ENCODE measurements around the gene MRPS27. TPM values are rescaled to one million over a fixed set of nuclear protein-coding genes. Genes with fewer than 3 reads are reported as not detected.

MRPS27 gene
- total and polyA plus RNA-seq, 4 donors: 17.6 to 38.7 (median 34.9) TPM

DNA sequence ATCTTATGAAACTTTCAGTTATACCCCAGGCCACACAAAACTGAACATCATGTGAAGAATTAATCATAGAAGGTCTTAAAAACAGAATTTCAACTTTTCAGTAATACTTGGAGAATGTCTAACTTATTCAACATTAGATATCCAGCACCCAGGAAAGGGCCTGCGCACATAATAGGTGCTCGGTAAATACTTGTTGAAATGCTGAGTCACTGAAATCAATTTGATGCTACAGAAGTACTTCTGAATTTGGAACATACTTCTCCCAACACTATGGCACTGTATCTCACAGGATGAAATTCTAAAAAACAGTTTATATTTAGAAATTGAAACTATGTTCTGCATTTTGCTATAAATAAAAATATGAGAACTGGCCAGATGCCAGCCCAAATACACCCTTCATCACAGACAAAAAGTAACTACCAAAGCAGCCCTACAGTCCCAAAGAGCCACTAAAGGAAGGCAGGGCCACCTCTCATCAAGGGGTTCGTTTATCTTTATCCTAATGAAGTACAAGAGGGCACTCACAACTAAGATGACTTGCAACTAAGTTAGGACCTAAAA, 26.5 kb downstream of the MRPS27 start:
- Histone ChIP-seq H3K4me1 (ENCODE audit: control insufficient read depth in 4 of 4, insufficient read depth in 4 of 4, low read length in 3 of 4) (peaks cover 0 to 1% (median 0%) of the 10 kb centered on the region in 4 donors), H3K27me3 (ENCODE audit: control insufficient read depth in 4 of 4, insufficient read depth in 4 of 4, low read length in 3 of 4) (no peaks in the 10 kb centered on the region), H3K36me3 (ENCODE audit: control insufficient read depth in 4 of 4, insufficient read depth in 3 of 4, low read depth in 1 of 4, low read length in 3 of 4) (peaks cover 2 to 23% (median 4%) of the 10 kb centered on the region in 4 donors), H3K9me3 (ENCODE audit: control insufficient read depth in 4 of 4, low read length in 3 of 4) (no peaks in the 10 kb centered on the region), H3K9ac (ENCODE audit: low read depth in 1 of 2, low read length in 2 of 2) (no peak overlapping the region), H3K4me3 (ENCODE audit: low read depth in 1 of 3, low read length in 3 of 3) (no peak overlapping the region), H3K27ac (ENCODE audit: low read depth in 1 of 2, low read length in 2 of 2) (no peak overlapping the region)
- TF ChIP-seq YY1 (IDR thresholded peaks at IDR 0.05) (no peak), HNF4A (conservative IDR thresholded peaks at IDR 0.05) (no peak), SP1 (IDR thresholded peaks at IDR 0.05) (no peak), HNF4G (IDR thresholded peaks at IDR 0.05) (no peak), TAF1 (conservative IDR thresholded peaks at IDR 0.05) (no peak), NR2F2 (IDR thresholded peaks at IDR 0.05) (no peak), EGR1 (IDR thresholded peaks at IDR 0.05; ENCODE audit: low read depth in 2 of 2) (no peak), GABPA (IDR thresholded peaks at IDR 0.05 in 1 of 2, conservative IDR thresholded peaks at IDR 0.05 in 1 of 2) (no peak), FOXA1 (IDR thresholded peaks at IDR 0.05) (no peak), FOXA2 (IDR thresholded peaks at IDR 0.05) (no peak), RAD21 (IDR thresholded peaks at IDR 0.05) (no peak), JUND (IDR thresholded peaks at IDR 0.05) (no peak), RXRA (IDR thresholded peaks at IDR 0.05) (no peak)
- TF ChIP-seq, protein P1, sequence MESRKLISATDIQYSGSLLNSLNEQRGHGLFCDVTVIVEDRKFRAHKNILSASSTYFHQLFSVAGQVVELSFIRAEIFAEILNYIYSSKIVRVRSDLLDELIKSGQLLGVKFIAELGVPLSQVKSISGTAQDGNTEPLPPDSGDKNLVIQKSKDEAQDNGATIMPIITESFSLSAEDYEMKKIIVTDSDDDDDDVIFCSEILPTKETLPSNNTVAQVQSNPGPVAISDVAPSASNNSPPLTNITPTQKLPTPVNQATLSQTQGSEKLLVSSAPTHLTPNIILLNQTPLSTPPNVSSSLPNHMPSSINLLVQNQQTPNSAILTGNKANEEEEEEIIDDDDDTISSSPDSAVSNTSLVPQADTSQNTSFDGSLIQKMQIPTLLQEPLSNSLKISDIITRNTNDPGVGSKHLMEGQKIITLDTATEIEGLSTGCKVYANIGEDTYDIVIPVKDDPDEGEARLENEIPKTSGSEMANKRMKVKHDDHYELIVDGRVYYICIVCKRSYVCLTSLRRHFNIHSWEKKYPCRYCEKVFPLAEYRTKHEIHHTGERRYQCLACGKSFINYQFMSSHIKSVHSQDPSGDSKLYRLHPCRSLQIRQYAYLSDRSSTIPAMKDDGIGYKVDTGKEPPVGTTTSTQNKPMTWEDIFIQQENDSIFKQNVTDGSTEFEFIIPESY (IDR thresholded peaks at IDR 0.05): no peak
- TF ChIP-seq, protein P2, sequence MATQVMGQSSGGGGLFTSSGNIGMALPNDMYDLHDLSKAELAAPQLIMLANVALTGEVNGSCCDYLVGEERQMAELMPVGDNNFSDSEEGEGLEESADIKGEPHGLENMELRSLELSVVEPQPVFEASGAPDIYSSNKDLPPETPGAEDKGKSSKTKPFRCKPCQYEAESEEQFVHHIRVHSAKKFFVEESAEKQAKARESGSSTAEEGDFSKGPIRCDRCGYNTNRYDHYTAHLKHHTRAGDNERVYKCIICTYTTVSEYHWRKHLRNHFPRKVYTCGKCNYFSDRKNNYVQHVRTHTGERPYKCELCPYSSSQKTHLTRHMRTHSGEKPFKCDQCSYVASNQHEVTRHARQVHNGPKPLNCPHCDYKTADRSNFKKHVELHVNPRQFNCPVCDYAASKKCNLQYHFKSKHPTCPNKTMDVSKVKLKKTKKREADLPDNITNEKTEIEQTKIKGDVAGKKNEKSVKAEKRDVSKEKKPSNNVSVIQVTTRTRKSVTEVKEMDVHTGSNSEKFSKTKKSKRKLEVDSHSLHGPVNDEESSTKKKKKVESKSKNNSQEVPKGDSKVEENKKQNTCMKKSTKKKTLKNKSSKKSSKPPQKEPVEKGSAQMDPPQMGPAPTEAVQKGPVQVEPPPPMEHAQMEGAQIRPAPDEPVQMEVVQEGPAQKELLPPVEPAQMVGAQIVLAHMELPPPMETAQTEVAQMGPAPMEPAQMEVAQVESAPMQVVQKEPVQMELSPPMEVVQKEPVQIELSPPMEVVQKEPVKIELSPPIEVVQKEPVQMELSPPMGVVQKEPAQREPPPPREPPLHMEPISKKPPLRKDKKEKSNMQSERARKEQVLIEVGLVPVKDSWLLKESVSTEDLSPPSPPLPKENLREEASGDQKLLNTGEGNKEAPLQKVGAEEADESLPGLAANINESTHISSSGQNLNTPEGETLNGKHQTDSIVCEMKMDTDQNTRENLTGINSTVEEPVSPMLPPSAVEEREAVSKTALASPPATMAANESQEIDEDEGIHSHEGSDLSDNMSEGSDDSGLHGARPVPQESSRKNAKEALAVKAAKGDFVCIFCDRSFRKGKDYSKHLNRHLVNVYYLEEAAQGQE (IDR thresholded peaks at IDR 0.05): no peak
- TF ChIP-seq, protein P3, sequence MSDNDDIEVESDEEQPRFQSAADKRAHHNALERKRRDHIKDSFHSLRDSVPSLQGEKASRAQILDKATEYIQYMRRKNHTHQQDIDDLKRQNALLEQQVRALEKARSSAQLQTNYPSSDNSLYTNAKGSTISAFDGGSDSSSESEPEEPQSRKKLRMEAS (IDR thresholded peaks at IDR 0.05): no peak
- TF ChIP-seq, protein P4, sequence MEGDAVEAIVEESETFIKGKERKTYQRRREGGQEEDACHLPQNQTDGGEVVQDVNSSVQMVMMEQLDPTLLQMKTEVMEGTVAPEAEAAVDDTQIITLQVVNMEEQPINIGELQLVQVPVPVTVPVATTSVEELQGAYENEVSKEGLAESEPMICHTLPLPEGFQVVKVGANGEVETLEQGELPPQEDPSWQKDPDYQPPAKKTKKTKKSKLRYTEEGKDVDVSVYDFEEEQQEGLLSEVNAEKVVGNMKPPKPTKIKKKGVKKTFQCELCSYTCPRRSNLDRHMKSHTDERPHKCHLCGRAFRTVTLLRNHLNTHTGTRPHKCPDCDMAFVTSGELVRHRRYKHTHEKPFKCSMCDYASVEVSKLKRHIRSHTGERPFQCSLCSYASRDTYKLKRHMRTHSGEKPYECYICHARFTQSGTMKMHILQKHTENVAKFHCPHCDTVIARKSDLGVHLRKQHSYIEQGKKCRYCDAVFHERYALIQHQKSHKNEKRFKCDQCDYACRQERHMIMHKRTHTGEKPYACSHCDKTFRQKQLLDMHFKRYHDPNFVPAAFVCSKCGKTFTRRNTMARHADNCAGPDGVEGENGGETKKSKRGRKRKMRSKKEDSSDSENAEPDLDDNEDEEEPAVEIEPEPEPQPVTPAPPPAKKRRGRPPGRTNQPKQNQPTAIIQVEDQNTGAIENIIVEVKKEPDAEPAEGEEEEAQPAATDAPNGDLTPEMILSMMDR (IDR thresholded peaks at IDR 0.05; ENCODE audit: low read depth, low read length, missing input control): no peak
- TF ChIP-seq, protein P5, sequence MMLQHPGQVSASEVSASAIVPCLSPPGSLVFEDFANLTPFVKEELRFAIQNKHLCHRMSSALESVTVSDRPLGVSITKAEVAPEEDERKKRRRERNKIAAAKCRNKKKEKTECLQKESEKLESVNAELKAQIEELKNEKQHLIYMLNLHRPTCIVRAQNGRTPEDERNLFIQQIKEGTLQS (IDR thresholded peaks at IDR 0.05): no peak
- no peak for DNase-seq (ENCODE audit: low spot score)
- 84% methylated on average over 3 of the region's 3 CpGs for WGBS

Data from liver (tissue), 9 donors.